A549 treated with CpdA at 1 μM for 4 hours (cell line): ENCODE data around the gene VPS45. TPM values are rescaled to one million over a fixed set of nuclear protein-coding genes. Genes with fewer than 3 reads are reported as not detected.

ENCODE experiments used
- total RNA-seq: library from RNA; stranded (reverse); fragments of 200-300 nt; extraction: Qiagen RNA extraction; gene quantifications from 5 replicates; pipeline ENCODE4 v1.2.3, GENCODE V29; 2022; ENCODE audit warnings: low read depth

VPS45 gene
- 16.7 to 18.0 TPM (median 17.7 TPM) in 5 replicates for total RNA-seq

GRCh38 chr1:150067184-150068108 is at the start of gene VPS45:
Gene VPS45 (plus strand): TSS chr1:150067776. CDS start chr1:150067858, 82 bp downstream.

GRCh38 chr1:150149271-150150132 is 81.9 kb downstream of the VPS45 start, which contains the start of gene PLEKHO1:
Gene PLEKHO1 (plus strand): TSS chr1:150149916. CDS start chr1:150150258, 342 bp downstream.

Other genes with a start within 250 kb of the VPS45 start
- gene BOLA1, start 168.2 kb upstream of the VPS45 start, total RNA-seq: 16.4 to 28.3 TPM (median 24.5 TPM) in 5 replicates
- 0.06 to 0.14 TPM (median 0.11 TPM) in 5 replicates for gene SV2A, start 149.9 kb upstream of the VPS45 start, total RNA-seq
- gene SF3B4, start 140.0 kb upstream of the VPS45 start, total RNA-seq: 125 to 137 TPM (median 133 TPM) in 5 replicates
- gene MTMR11, start 130.9 kb upstream of the VPS45 start, total RNA-seq: 7.2 to 11.6 TPM (median 9.5 TPM) in 5 replicates
- 9.5 to 13.0 TPM (median 11.8 TPM) in 5 replicates for gene OTUD7B, start 57.0 kb upstream of the VPS45 start, total RNA-seq
- gene PLEKHO1, start 82.1 kb downstream of the VPS45 start, total RNA-seq: 8.3 to 10.8 TPM (median 8.8 TPM) in 5 replicates
- gene ANP32E, start 168.3 kb downstream of the VPS45 start, total RNA-seq: 37.8 to 78.6 TPM (median 44.9 TPM) in 5 replicates
- not detected in 5 replicates for gene CA14, start 190.0 kb downstream of the VPS45 start, total RNA-seq
- gene APH1A, start 201.2 kb downstream of the VPS45 start, total RNA-seq: 119 to 140 TPM (median 133 TPM) in 5 replicates
- gene C1orf54, start 205.0 kb downstream of the VPS45 start, total RNA-seq: 0.11 to 0.32 TPM (median 0.18 TPM) in 4 of 5 replicates, not detected in the other
- 0.33 to 0.78 TPM (median 0.40 TPM) in 5 replicates for gene CIART, start 214.8 kb downstream of the VPS45 start, total RNA-seq
- gene MRPS21, start 226.1 kb downstream of the VPS45 start, total RNA-seq: 78.8 to 85.8 TPM (median 83.1 TPM) in 5 replicates